GM12891 (cell line): ENCODE results near the gene MMRN2.

Experiments
- DNase-seq: peaks from one replicate; pipeline ENCODE4 v3.0.0; 2011; ENCODE audit warnings: low spot score; ENCODE audit not compliant: insufficient read length
- FAIRE-seq: peaks from 2 replicates; lab custom pipeline; 2011; peaks lifted over from hg19 to GRCh38; lab: Jason Lieb, UNC
- PAX5 ChIP-seq: IDR thresholded peaks from 2 replicates; pipeline ENCODE4 v1.6.1; 2011; ENCODE audit warnings: low read length, moderate library complexity, mild to moderate bottlenecking; ENCODE audit not compliant: insufficient read depth, severe bottlenecking
- POLR2A ChIP-seq: IDR thresholded peaks from 2 replicates; pipeline ENCODE4 v1.6.1; 2011; ENCODE audit warnings: low read depth, low read length, control low read depth
- POLR2AphosphoS5 ChIP-seq: IDR thresholded peaks from 2 replicates; pipeline ENCODE4 v1.6.1; 2011; ENCODE audit warnings: low read depth, low read length, control low read depth
- POU2F2 ChIP-seq: IDR thresholded peaks from 2 replicates; pipeline ENCODE4 v1.6.1; 2011; ENCODE audit warnings: low read depth, mild to moderate bottlenecking, control low read depth, low read length, moderate library complexity
- SPI1 ChIP-seq: IDR thresholded peaks from 2 replicates; pipeline ENCODE4 v1.6.1; 2011; ENCODE audit warnings: low read depth, low read length, control low read depth
- TAF1 ChIP-seq: IDR thresholded peaks from 2 replicates; pipeline ENCODE4 v1.6.1; 2011; ENCODE audit warnings: low read depth, low read length, control low read depth

Gene MMRN2

GRCh38 chr10:86918022-86918471, 39.4 kb downstream of the MMRN2 start:
- DNase-seq: no peak
- no peak for FAIRE-seq
- TF ChIP-seq SPI1: no peak
- no peak for TF ChIP-seq POLR2AphosphoS5
- TF ChIP-seq TAF1: no peak
- no peak for TF ChIP-seq POU2F2
- no peak for TF ChIP-seq POLR2A
- TF ChIP-seq PAX5: no peak

- TF ChIP-seq TAF1 (no peak), SPI1 (no peak), POU2F2 (no peak), PAX5 (no peak), POLR2AphosphoS5 (no peak), POLR2A (no peak)
- FAIRE-seq (no peak), DNase-seq (no peak)
These were observed 42.7 kb downstream of the MMRN2 start for GRCh38 chr10:86914734-86915133.

- DNase-seq (no peak), FAIRE-seq (no peak)
- no peak for TF ChIP-seq PAX5
- TF ChIP-seq TAF1: no peak
These were observed 52.0 kb downstream of the MMRN2 start for GRCh38 chr10:86905429-86905828.

- no peak for DNase-seq
- no peak for FAIRE-seq
- TF ChIP-seq POLR2A (no peak), PAX5 (no peak), POU2F2 (no peak), TAF1 (no peak), POLR2AphosphoS5 (no peak), SPI1 (no peak)
These were observed 52.8 kb downstream of the MMRN2 start for GRCh38 chr10:86904600-86904999.

- DNase-seq (no peak), FAIRE-seq (peak; percentile 20)
- no peak for TF ChIP-seq POLR2A
- TF ChIP-seq POU2F2: no peak
- no peak for TF ChIP-seq PAX5
- TF ChIP-seq TAF1: no peak
- no peak for TF ChIP-seq SPI1
- no peak for TF ChIP-seq POLR2AphosphoS5
These were observed 56.5 kb downstream of the MMRN2 start for GRCh38 chr10:86900955-86901354.

GRCh38 chr10:86899670-86900276, 57.6 kb downstream of the MMRN2 start:
- FAIRE-seq: no peak
- TF ChIP-seq POLR2AphosphoS5: no peak
- no peak for TF ChIP-seq POU2F2
- TF ChIP-seq PAX5: no peak
- no peak for DNase-seq

DNA sequence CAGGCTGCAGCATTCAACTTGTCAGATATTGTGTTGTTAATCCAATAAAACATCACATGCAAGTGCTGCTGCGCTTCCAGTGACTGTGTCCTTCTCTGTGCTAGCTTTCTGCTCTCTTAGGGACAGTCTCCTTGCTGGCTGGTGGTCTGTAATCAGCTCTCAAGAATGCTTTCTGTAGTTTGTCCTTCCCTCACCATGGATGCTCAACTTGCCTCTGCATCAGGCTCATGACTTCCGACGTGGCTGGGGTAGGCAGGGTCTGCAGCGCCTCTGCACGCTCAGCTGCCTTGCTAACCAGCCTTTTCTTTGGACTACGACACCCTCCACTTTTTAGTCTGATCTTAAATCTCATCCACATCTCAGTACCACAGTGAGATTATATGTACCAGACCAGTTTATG, 58.3 kb downstream of the MMRN2 start:
- TF ChIP-seq POLR2AphosphoS5 (no peak), POU2F2 (no peak), POLR2A (no peak), SPI1 (no peak), TAF1 (no peak), PAX5 (no peak)
- FAIRE-seq: no peak
- DNase-seq: no peak

DNA sequence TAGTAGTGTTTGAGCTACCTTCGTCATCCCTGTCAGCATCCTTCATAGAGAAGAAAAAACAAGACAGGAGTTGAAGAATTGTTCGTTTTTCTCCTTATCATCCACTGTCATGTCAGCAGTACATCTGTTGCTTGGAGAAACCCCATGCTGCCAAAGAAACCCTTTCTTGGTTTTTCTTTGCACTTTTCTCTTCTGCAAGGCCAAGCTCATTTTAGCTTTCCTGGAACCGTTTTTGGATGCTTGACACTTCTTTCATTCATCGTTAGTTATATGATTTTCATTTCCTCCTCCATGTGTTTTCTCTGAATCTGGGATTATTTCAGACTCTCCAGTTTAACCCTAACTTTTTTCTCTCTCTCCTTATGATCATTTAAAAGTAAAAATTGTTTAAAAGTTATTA, 58.9 kb downstream of the MMRN2 start:
- DNase-seq (no peak), FAIRE-seq (no peak)
- TF ChIP-seq TAF1 (no peak), POLR2A (no peak), POLR2AphosphoS5 (no peak), SPI1 (no peak), POU2F2 (no peak), PAX5 (no peak)

DNA sequence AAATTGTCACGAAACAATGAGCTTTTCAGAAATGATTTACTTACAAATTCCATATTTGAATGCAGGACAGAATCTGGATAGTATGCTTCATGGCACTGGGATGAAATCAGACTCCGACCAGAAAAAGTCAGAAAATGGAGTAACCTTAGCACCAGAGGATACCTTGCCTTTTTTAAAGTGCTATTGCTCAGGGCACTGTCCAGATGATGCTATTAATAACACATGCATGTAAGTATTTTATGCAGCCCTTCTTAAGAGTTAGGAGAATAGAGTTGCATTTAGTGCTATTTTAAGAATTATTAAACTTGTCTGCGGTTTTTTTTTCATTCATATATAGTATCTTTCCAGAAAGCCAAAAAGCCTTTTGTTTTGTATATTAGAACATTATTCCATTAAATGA, 67.4 kb downstream of the MMRN2 start:
- FAIRE-seq (no peak), DNase-seq (no peak)
- TF ChIP-seq POU2F2: no peak
- TF ChIP-seq TAF1: no peak
- TF ChIP-seq POLR2AphosphoS5: no peak
- no peak for TF ChIP-seq POLR2A
- TF ChIP-seq PAX5: no peak
- TF ChIP-seq SPI1: no peak

DNA sequence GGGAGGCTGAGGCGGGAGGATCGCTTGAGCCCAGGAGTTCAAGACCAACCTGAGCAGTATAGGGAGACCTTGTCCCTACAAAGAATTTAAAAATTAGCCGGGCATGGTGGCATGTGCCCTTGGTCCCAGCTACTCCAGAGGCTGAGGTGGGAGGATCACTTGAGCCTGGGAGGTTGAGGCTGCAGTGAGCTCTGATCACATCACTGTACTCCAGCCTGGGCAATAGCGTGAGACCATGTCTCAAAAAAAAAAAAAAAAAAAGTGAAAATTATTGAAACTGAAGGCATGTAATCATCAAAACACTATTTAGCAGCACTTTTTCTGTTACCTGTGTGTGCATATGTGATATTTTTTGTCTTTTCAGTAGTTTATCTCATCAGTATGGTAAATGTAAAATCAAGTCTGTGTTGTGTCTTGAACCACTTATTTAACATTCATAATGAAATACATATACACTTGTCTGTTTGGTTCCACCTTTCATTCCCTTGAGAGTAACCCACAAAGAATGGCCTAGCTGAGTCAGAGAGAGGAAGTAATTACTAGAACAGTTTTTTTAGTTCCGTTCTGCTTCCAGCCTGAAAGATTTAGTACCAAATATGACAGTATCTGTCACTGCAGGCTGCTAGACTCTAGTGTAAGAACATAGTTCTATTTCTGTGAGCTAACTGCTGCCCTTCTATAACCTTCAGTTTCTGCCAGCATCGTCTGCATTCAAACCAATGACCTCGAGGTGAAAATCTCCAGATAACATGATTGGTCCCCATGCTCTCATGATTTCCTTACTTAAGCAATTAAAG, 68.6 kb downstream of the MMRN2 start:
- DNase-seq: peak; percentile 44
- TF ChIP-seq PAX5: no peak
- peak; percentile 91 for TF ChIP-seq SPI1
- peak; percentile 96 for FAIRE-seq
